ENCODE data around the gene RPL31. TPM values are rescaled to one million over a fixed set of nuclear protein-coding genes. Genes with fewer than 3 reads are reported as not detected.

Gene RPL31
- total and polyA plus RNA-seq, 7 donors, result 1,030 to 7,327 (median 2,345) TPM

DNA sequence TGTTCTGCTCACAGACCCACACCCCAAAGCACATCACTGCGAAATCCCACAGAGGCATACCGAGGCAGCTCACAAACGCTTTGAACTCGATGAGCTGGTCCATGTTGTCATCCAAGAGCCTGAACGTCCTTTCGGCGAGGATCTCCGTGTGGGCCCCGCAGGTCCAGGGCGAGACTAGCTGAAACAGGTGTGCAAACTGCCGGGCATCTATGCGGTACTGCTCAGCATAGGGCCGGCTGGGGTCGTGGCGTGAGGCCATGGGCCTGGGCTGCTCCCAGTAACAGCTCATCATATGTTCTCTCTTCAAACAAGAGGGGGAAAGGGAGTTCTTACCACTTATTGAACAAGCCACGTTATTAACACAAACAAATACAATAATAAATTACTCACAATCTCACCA is 20.1 kb downstream of the RPL31 start:
- intact Hi-C loops (cut with DNase I), result no loop called here
- Histone ChIP-seq H3K4me3 (no peak overlapping the region), H3K27ac (no peak overlapping the region), H3K9me3 (no peaks in the 10 kb centered on the region), H3K4me1 (peaks cover 0 to 4% (median 0%) of the 10 kb centered on the region in 4 donors), H3K27me3 (no peaks in the 10 kb centered on the region), H3K36me3 (peaks cover 0 to 23% (median 2%) of the 10 kb centered on the region in 4 donors)
- no peak for TF ChIP-seq POLR2A (IDR thresholded peaks at IDR 0.05)
- no peak for TF ChIP-seq EP300 (IDR thresholded peaks at IDR 0.05)
- TF ChIP-seq, protein P1, sequence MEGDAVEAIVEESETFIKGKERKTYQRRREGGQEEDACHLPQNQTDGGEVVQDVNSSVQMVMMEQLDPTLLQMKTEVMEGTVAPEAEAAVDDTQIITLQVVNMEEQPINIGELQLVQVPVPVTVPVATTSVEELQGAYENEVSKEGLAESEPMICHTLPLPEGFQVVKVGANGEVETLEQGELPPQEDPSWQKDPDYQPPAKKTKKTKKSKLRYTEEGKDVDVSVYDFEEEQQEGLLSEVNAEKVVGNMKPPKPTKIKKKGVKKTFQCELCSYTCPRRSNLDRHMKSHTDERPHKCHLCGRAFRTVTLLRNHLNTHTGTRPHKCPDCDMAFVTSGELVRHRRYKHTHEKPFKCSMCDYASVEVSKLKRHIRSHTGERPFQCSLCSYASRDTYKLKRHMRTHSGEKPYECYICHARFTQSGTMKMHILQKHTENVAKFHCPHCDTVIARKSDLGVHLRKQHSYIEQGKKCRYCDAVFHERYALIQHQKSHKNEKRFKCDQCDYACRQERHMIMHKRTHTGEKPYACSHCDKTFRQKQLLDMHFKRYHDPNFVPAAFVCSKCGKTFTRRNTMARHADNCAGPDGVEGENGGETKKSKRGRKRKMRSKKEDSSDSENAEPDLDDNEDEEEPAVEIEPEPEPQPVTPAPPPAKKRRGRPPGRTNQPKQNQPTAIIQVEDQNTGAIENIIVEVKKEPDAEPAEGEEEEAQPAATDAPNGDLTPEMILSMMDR (IDR thresholded peaks at IDR 0.05), result no peak
- TF ChIP-seq POLR2AphosphoS5 (IDR thresholded peaks at IDR 0.05), result no peak
- WGBS, 2 donors, result 90 to 93% methylated on average over 16 of the region's 16 CpGs
- DNase-seq, result no peak

- H3K9me3 ChIP-seq, result no peaks in the 10 kb centered on the region
- 93 to 96% methylated on average over 6 of the region's 6 CpGs for WGBS, 2 donors
- H3K4me1 ChIP-seq, result peaks cover 0 to 4% (median 0%) of the 10 kb centered on the region in 4 donors
- no peaks in the 10 kb centered on the region for H3K27me3 ChIP-seq
- no peak overlapping the region for H3K27ac ChIP-seq
- no peak overlapping the region for H3K4me3 ChIP-seq
- no peak for DNase-seq
- H3K36me3 ChIP-seq, result peaks cover 0 to 27% (median 2%) of the 10 kb centered on the region in 4 donors
- TF ChIP-seq POLR2AphosphoS5 (IDR thresholded peaks at IDR 0.05) (no peak), EP300 (IDR thresholded peaks at IDR 0.05) (no peak), POLR2A (IDR thresholded peaks at IDR 0.05) (no peak)
- TF ChIP-seq, protein P1 (IDR thresholded peaks at IDR 0.05), result no peak
- intact Hi-C loops (cut with DNase I), result no loop called here
These were observed 21.4 kb downstream of the RPL31 start for GRCh38 chr2:101023327-101024107.

- no peaks in the 10 kb centered on the region for H3K27me3 ChIP-seq
- no peak for TF ChIP-seq POLR2AphosphoS5 (IDR thresholded peaks at IDR 0.05)
- TF ChIP-seq EP300 (IDR thresholded peaks at IDR 0.05), result no peak
- TF ChIP-seq POLR2A (IDR thresholded peaks at IDR 0.05), result no peak
- TF ChIP-seq, protein P1 (IDR thresholded peaks at IDR 0.05), result no peak
- peaks cover 0 to 7% (median 0%) of the 10 kb centered on the region in 4 donors for H3K4me1 ChIP-seq
- no peak for DNase-seq
- H3K27ac ChIP-seq, result no peak overlapping the region
- intact Hi-C loops (cut with DNase I), result no loop called here
- WGBS, 2 donors, result 62 to 87% methylated on average over 6 of the region's 6 CpGs
- no peaks in the 10 kb centered on the region for H3K9me3 ChIP-seq
- H3K4me3 ChIP-seq, result no peak overlapping the region
- H3K36me3 ChIP-seq, result peaks cover 0 to 18% (median 2%) of the 10 kb centered on the region in 4 donors
These were observed 23.5 kb downstream of the RPL31 start for GRCh38 chr2:101025561-101025960.

DNA sequence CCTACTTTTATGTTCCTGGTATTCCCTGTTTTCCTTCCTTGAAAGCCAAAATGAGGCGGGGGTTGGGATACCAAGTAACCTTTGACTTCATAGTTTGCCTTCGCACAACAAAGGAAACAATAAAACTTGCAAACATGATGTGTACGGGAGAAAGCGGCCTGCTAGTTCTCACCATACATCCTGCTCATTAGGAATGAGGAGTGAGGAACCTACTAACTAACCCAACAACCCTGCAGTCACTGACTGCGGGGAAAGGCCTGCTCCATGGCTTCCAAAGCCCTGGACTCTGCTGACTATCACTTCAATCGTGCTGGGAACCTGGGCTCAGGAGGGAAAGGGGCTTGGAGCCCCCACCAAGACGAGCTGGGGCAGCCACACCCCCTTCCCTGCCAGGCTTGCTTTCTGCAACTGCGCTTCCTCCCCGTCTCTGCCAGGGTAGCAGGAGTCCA is 24.2 kb downstream of the RPL31 start:
- DNase-seq, result no peak
- peaks cover 0 to 11% (median 0%) of the 10 kb centered on the region in 4 donors for H3K4me1 ChIP-seq
- intact Hi-C loops (cut with DNase I), result no loop called here
- no peak overlapping the region for H3K27ac ChIP-seq
- H3K27me3 ChIP-seq, result no peaks in the 10 kb centered on the region
- no peaks in the 10 kb centered on the region for H3K9me3 ChIP-seq
- TF ChIP-seq, protein P1 (IDR thresholded peaks at IDR 0.05), result no peak
- WGBS, 2 donors, result 14 to 50% methylated on average over 9 of the region's 9 CpGs
- H3K36me3 ChIP-seq, result peaks cover 0 to 18% (median 2%) of the 10 kb centered on the region in 4 donors
- H3K4me3 ChIP-seq, result no peak overlapping the region

Measured in sigmoid colon (tissue), 7 donors.